SKM-1 (cell line): Measurements from ENCODE around the gene TMEM126A.
"Not testable (repeated sequence)": the region's sequence is repeated elsewhere in the genome, so short reads cannot be mapped to it uniquely, and the experiment has no call there.

Experiments used
- DNase-seq: peaks from one replicate; lab custom pipeline; 2025; ENCODE audit not compliant: unreplicated experiment; lab: John Stamatoyannopoulos, UW

TMEM126A gene

GRCh38 chr11:85656777-85657176, 9.0 kb downstream of the TMEM126A start:
- no peak for DNase-seq

- no peak for DNase-seq
Observed at GRCh38 chr11:85658180-85658579, 10.4 kb downstream of the TMEM126A start.

DNA sequence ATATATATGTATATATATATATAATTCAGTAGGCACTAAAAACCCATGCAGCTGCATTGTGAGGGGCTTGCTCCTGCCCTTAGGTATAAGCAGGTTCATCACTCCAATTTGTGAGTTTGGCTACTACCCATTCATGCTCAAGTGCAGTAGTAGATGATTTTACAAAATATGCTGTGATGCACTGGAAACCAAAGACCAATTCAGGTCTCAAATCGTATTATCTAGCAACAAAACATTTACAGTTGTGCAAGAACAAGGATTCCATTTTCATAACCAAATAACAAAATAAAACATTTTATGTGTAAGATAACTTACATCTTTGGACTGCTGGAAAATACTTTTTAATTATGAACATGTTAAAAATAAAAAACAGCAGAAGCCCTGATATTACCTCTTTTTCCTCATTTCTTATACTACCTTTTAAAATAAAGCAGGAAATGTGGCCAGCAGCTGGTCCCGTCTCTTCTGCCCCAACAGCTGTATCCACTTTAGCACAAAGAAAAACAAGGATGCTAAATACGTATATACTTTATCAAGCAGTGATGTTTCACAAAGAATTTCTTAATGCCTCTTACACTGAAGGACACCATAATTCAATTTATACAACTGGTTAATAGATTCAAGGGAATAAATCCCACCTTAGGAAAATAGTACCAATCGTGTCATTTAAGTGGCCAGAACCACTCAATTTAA, 14.4 kb downstream of the TMEM126A start:
- DNase-seq = no peak

- no peak for DNase-seq
Observed at GRCh38 chr11:85663080-85663752, 15.4 kb downstream of the TMEM126A start.

- peak; percentile 37 for DNase-seq
Observed at GRCh38 chr11:85663753-85664614, 16.2 kb downstream of the TMEM126A start.

- peak; percentile 93 for DNase-seq
Observed at GRCh38 chr11:85664615-85665481, 17.1 kb downstream of the TMEM126A start, which contains the start of gene CREBZF. TSS of gene CREBZF (minus strand) at chr11:85665129. CDS start at chr11:85664875, 254 bp downstream.

GRCh38 chr11:85665733-85666132, 18.0 kb downstream of the TMEM126A start:
- DNase-seq = no peak

DNA sequence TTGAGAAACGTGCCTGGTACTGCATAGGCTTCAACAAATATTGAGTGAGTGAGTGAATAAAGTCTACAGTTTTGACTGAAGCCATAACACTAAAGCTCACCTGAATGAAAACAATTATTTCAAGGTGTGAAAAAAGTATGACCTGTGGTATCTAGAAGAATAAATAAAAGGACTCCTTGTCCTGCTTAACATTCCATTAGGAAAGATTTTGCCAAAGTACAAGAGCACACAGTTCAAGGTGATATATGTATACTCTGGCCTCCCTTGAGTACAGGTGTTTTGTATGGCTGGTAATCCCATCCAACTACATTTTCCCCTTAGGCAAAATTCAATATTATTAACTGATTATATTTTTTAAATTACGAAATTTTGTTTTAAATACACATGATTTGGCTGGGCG, 18.9 kb downstream of the TMEM126A start:
- DNase-seq = no peak

GRCh38 chr11:85668157-85668556, 20.4 kb downstream of the TMEM126A start:
- no peak for DNase-seq

- DNase-seq = not testable (repeated sequence)
Observed at GRCh38 chr11:85670949-85671663, 23.3 kb downstream of the TMEM126A start.

- DNase-seq = no peak
Observed at GRCh38 chr11:85672105-85672902, 24.5 kb downstream of the TMEM126A start.

- no peak for DNase-seq
Observed at GRCh38 chr11:85673393-85673792, 25.6 kb downstream of the TMEM126A start.

GRCh38 chr11:85679576-85679975, 31.8 kb downstream of the TMEM126A start:
- no peak for DNase-seq

- DNase-seq = no peak
Observed at GRCh38 chr11:85680897-85681296, 33.1 kb downstream of the TMEM126A start.

DNA sequence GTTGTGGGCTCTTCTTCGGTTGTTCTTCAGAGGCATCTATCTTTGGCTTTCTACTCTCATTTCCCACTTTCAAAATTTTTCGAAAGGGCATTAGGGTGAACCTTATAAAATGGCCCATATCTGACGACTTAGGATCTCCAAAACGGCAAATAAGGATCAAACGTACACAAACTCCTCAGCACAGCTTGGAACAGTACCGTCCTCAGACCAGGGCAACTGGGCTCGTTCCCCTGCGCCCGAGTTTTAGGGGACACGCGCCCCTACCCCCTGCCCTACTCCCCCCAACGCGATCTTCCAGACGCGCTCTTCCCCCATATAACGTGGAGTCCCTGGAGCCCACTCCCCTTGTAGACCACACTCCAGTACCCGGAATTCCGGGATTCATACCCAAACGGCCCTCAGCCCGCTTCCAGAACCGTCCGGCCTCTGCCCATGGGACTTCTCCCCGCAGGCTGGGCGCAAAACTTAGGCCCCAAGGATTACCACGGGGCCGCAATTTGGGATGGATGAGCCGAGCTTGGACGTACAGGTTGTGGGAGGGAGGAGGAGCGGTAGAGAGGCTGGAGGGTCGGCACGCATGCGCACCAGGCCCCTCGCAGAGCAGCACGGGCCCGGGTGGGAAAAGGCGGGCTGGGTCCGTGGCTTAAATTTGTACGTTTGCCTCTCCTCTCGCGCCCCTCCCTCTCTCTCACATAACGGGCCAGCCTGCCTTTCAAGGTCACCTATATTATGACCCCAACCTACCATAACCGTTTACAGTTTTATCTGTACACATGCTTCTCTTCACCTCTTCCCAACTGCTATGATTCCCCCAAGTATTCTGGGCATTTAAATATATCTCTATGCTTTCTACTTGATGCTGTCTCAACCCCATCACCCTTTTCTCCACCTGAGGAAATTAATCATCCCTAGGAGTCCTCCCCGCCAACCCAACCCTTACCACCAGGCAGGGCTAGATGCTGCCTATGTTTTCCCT, 34.9 kb downstream of the TMEM126A start:
- DNase-seq = no peak

- DNase-seq = no peak
Observed at GRCh38 chr11:85685125-85685819, 37.5 kb downstream of the TMEM126A start.

GRCh38 chr11:85685820-85686459, 38.2 kb downstream of the TMEM126A start, which contains the start of gene CCDC89:
TSS of gene CCDC89 (minus strand) at chr11:85686195. CDS start at chr11:85686130, 65 bp downstream.
- DNase-seq = no peak
